GM18873 (cell line): ENCODE data around the gene SRP54.
"Not testable (repeated sequence)": the region's sequence is repeated elsewhere in the genome, so short reads cannot be mapped to it uniquely, and the experiment has no call there.

Source experiments
- ATAC-seq: cut with Tn5 transposase; IDR thresholded peaks from one replicate; pipeline ENCODE4 v1.9.1; 2021; ENCODE audit warnings: mild to moderate bottlenecking, moderate library complexity, moderate number of reproducible peaks; ENCODE audit not compliant: unreplicated experiment, low FRiP score

Gene SRP54

DNA sequence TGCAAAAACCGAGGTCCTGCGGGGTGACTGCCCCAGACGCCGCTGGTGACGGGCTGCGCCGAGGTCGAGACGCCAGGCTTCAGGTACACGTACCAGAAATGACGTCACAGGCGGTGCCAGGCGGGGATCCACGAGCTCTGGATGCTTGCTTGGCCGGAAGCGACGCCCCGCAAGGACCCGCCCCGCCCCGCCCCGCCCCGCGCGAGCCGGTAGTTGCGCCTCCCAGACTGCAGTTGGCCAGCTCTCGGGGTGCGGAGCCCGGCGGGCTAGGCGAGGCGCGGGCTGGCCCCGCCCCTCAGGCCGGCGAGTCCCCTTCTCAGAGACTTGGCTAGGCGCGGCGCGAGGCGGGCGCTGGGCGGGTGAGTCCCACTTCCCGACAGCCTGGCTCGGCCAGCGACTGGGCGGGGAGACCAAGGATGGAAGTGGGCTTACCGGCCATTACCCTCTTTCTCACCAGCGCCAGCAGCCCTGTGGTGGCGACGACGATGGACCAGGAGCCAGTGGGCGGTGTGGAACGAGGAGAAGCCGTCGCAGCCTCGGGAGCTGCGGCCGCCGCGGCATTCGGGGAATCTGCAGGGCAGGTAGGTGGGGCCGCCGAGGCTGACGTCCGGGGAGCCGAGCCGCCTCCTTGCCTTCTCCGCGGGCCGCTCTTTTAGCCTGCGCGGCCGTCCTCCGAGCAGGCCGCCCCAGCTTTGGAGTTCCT is 63.4 kb downstream of the SRP54 start, which contains the start of gene FAM177A1:
FAM177A1 (plus strand) TSS at position 225 of the 703 bp plus-strand sequence; CDS start at position 417, 192 bp downstream.
- peak; percentile 87 for ATAC-seq

DNA sequence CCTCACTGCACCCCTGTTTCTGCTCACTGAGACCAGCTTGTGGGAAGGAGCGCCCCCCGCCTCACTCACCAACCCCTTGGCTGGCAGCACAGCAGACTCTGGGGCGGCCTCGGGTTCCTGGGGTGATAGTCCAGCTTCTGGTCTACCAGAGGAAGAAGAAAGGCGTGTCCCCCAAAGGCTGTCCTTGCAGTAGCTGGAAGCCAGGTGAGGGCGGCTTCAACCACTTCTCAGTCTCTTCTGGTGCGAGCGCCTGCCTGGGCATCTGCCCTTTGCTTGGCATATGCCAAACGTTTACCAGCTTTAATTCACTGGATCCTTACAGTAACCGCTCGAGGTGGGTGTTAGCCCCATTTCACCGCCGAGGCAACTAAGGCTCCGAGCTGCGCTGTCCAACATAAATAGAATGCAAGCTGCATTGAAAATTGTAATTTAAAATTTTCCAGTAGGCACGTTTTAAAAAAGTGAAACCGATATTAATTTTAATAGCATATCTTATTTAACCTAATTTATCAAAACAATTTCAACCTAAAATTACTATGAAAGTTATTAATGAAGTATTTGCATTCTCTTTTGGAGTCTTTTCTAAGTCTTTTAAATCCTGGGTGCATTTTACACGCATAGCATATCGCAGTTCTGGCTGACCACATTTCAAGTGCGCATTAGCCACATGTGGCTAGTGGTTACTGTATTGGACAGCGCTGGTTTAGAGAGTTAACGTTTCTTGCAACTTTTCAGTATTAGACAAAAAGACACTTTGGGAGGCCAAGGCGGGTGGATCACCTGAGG is 64.2 kb downstream of the SRP54 start:
- ATAC-seq: peak; percentile 10

DNA sequence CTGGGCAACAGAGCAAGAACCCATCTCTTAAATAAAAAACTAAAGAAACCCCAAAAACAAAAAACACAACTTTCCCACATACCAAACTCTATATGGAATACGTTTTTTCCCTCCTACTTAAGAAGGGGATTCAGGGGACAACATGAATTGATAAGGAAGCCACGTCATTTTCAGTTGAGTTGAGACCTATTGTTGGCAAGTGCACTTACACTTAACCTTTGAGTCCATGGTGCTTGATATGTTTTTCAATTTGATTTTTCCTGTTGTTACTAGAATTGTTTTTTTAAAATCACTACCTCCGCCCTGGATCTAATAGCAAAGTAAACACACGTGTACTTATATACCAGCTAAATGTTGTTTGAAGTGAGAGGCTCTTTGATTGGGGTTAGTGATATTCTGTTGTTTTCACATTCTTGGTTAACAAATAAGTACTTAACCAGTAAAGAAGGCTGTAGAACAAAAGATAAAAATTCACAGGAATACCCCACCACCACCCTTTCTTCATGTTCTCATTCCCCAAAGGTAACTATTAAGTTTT is 65.3 kb downstream of the SRP54 start:
- no peak for ATAC-seq

DNA sequence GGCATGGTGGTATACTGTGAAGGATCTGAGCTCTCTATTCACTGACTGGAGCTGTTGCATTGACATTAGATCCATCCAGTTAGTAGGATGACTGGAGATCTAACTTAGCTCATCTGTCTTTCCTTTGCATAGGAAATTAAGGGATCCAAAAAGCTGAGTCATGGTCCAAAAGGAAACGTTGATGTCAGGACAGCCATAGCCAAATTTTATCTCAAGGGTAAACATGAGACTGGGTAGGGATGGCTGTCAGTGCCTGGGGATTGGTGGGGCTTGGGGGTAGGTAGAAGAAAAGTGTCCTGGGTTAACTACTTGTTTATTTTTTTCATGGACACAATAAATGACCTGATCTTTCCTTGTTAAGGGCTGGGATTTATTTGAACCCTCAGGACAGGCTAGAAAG is 67.9 kb downstream of the SRP54 start:
- ATAC-seq: no peak

DNA sequence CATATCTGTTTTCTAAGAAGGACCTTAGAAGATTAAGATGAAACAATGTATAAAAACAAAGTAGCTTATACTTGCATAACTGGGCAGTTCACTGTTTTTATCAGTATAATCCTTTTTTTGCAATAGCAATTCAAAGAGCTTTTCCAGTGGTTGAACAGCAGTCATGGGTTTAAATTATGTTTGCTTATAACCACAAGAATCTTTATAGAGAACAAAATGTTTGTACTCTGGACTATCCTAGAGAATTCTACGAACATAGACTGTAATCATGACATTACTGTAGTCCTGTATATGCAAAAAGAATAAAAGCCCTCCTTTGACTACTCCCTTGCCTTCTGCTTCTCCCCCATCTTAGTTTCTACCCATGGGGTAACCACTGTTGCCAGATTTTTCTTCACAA is 69.0 kb downstream of the SRP54 start:
- ATAC-seq: no peak

DNA sequence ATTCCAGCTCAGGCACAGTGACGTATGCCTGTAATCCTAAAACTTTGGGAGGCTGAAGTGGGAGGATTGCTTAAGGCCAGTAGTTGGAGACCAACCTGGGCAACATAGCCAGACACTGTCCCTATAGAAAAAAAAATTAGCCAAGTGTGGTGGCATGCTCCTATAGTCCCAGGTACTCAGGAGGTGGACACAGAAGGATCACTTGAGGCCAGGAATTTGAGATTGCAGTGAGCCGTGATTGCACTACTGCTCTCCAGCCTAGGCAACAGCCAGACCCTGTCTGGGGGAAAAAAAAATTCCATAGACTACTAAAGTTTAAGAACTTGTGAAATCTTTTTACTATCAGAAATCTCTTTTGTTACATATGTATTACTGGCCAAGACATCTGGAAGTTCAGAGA is 69.8 kb downstream of the SRP54 start:
- no peak for ATAC-seq

DNA sequence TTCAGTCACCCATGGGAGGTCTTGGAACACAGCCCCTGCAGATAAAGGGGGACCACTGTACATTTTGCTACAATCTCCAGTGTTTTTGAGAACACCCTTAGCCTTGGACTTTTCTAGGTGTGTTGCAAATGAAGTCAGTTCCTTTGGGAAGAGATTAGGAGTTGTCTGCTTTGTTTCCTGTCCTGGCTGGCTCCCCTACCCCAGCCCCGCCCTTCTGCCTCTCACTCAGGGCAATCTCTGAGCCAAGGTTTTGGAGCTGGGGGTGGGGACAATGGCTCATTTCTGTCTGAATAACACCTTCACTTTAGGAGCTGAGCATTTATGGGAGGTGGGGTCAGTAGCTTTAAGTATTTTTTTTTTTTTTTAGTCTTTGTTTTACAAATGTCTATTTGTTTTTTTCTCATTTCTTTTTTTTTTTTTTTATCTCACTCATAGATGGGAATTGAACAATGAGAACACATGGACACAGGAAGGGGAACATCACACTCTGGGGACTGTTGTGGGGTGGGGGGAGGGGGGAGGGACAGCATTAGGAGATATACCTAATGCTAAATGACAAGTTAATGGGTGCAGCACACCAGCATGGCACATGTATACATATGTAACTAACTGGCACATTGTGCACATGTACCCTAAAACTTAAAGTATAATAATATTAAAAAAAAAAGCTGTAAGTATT is 78.5 kb downstream of the SRP54 start:
- not testable (repeated sequence) for ATAC-seq

DNA sequence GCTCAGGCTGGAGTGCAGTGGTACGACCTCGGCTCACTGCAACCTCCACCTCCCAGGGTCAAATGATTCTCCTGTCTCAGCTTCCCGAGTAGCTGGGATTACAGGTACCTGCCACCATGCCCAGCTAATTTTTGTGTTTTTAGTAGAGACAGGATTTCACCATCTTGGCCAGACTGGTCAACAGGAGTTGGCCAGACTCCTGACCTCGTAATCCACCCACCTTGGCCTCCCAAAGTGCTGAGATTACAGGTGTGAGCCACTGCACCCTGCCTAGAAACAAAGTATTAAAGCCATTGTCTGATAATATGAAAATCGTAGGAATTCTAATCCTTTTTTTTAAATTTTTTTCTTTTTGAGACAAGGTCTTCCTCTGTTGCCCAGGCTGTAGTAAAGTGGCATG is 82.9 kb downstream of the SRP54 start:
- not testable (repeated sequence) for ATAC-seq

DNA sequence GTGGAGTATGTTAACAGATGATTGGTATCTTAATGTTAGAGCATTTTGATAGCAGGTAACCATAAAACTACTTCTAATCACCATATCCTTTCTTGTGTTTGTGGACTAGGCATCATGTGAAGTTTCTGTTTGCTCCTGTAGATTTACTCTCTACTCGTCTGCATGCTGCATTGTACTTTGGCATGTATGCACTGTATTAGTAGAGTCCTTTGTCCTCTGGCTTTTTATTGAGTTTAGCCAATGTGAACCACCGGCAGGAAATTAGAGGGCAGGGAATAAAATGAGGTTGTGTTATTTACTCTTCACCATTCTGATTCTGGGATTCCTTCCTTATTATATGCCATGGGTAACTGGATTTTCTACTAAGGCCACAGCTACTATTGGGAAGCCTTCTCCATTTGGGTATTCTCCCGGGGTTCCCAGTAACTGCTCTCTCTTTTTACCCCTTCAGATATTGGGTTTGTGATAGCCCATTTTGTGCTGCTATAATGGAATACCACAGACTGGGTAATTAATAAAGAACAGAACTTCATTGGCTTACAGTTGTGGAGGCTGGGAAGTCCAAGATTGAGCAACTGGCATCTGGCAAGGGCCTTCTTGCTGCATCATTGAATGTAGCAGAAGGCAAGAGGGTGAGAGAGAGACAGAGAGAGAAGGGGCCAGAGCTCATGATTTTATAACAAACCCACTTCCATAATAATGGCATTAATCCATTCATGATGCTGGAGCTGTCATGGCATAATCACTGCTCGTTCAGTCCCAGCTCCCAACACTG is 85.6 kb downstream of the SRP54 start:
- ATAC-seq: no peak

DNA sequence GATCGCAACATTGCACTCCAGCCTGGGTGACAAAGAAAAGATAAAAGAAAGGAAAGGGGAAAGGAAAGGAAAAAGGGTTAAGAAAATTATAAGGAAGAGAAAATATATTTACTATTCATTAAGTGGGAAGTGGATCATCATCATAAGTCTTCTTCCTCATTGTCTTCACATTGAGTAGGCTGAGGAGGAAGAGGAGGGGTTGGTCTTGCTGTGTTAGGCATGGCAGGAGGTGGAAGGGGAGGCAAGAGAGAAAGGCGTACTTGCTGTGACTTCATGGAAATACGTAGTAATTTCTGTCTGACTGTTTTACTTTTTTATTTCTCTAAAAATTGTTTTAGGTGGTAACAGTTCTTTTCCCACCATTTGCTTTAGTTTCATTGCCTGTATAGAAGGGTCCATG is 89.4 kb downstream of the SRP54 start:
- ATAC-seq: no peak

DNA sequence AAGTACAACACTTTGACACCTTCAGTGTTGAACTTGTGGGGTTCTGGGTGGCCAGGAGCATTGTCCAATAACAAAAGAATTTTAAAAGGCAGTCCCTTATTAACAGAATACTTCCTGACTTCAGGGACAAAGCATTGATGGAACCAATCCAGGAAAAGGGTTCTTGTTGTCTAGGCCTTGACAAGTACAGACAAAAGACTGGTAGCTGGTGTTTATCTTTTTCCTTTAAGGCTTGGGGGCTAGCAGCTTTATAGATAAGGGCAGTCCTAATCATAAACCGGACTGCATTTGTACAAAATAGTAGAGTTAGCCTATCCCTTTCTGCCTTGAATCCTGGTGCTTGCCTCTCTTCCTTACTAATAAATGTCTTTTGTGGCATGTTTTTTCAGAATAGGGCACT is 90.7 kb downstream of the SRP54 start:
- ATAC-seq: no peak

DNA sequence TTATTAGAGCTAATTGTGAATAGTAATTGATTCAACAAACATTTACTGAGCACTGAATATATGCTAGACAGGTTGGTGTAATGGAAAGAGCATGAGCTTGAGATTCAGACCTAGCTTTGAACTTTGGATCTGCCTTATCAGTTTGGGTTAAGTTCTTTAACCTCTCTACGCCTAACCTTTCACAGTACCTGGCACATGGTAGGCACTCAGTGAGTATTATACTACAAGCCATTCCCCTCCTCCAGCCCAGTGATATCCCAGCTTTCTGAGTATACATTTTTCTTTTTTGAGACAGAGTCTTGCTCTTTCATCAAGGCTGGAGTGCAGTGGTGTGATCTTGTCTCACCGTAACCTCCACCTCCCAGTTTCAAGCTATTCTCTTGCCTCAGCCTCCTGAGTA is 95.3 kb downstream of the SRP54 start:
- no peak for ATAC-seq
